Measurements from ENCODE around the gene ZBTB21. TPM values are rescaled to one million over a fixed set of nuclear protein-coding genes. Genes with fewer than 3 reads are reported as not detected.

The ZBTB21 gene
- total and polyA plus RNA-seq, 9 of the 15 experiments (the other 6 are each of a cell fraction or from before 2014, with no cell fraction given), result 2.2 to 15.2 (median 8.7) TPM

DNA sequence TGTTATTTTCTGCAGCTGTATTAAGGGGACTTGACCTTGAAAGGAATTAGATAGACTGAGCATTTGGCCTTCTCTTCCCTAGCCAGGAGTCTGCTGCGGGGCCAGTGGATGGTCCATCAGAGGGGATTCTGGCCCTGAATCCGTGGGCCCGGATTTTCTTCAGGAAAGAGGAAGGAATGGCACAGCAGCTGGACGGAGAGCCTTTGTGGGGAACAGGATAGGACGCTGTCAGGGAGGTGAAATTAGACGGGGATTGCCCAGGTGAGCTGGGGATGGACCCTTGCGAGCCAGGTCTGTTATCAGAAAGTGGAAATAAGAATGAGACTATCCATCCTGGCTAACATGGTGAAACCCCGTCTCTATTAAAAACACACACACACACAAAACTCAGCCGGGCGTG lies 54.6 kb downstream of the ZBTB21 start (continued):
- TF ChIP-seq ZNF717 (CRISPR knock-in tag; IDR thresholded peaks at IDR 0.05), result no peak

DNA sequence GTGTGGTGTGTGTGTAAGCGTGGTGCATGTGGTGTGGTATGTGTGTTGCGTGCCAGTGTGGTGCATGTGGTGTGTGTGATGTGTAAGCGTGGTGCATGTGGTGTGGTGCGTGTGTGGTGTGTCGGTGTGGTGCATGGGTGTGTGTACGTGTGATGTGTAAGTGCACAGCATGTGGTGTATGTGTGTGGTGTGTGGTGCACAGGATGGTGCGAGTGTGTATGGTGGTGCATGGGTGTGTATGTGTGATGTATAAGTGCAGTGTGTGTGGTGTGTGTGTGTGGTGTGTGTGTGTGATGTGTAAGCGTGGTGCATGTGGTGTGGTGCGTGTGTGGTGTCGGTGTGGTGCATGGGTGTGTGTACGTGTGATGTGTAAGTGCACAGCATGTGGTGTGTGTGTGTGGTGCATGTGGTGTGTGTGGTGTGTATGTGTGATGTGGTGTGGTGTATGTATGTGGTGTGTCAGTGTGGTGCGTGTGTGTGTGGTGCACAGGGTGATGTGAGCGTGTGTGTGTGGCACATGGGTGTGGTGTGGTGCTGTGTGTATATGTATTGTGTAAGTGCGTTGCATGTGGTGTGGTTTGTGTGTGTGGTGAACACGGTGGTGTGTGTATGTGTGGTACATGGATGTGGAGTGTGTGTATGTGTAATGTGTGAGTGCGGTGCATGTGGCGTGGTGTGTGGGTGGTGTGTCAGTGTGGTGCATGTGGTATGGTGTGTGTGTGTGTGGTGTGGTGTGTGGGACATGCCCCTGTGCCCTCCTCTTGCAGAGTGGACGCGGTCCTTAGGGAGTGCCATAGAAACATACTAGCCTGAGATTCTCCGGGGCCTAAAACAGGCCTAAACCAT lies 55.3 kb downstream of the ZBTB21 start:
- peaks cover 7% of the 10 kb centered on the region; the same call in 2 of the 3 replicates for H3K36me3 ChIP-seq (ENCODE audit: control insufficient read depth, insufficient read depth, low read length)
- H3K4me2 ChIP-seq (ENCODE audit: insufficient read depth, low read length), result peak overlapping the region; percentile 78
- no peaks in the 10 kb centered on the region for H3K9me1 ChIP-seq (ENCODE audit: control insufficient read depth, insufficient read depth, low read length)
- H3K4me1 ChIP-seq (replicated peaks in 1 of 2; ENCODE audit: control insufficient read depth in 2 of 2, insufficient read depth in 2 of 2, low read length in 2 of 2), result peaks cover 45 to 74% of the 10 kb centered on the region in 2 experiments
- H3K9me3 ChIP-seq (replicated peaks; ENCODE audit: control insufficient read depth, insufficient read depth, low read depth, low read length), result no peaks in the 10 kb centered on the region
- in situ Hi-C loops (cut with MboI), result no loop called here
- DNase-seq (ENCODE audit: extremely low read depth in 1 of 4, low spot score in 3 of 4) (no peak), ATAC-seq (no peak), FAIRE-seq (peak; percentile 89)
- ChIA-PET POLR2A (interaction anchor here (1.1 kb wide), 1 partner anchor 22 kb away, joined by 3 read pairs; no protein-coding TSS in a partner anchor), CTCF (ENCODE audit: low intra/inter-chr PET ratio) (no interaction called here)
- WGBS (ENCODE audit: insufficient coverage, low coverage, missing lambda C conversion rate), result 95% methylated on average over 20 of the region's 20 CpGs
- 0 out of 5 replicates have a peak, but pooled peaks cover 0 to 4% of the 10 kb centered on the region in 2 experiments for H3K27me3 ChIP-seq (ENCODE audit: control insufficient read depth in 2 of 2, insufficient read depth in 2 of 2, low read length in 2 of 2)
- H3K4me3 ChIP-seq, result no peak overlapping the region
- peak overlapping the region; percentile 70; the same call in 1 of the 3 replicates for H3K27ac ChIP-seq (ENCODE audit: extremely low read depth, low read depth, low read length)
- BruUV-seq (replicated peaks), result no TSS peak
- H2AFZ ChIP-seq (ENCODE audit: low read depth, low read length), result peak overlapping the region; percentile 99
- intact Hi-C loops (cut with micrococcal nuclease), result loop anchor here (5.0 kb wide), 2 partner anchors 78 to 138 kb away; partner anchors contain the start of gene PRDM15
- peaks cover 29% of the 10 kb centered on the region for H3K79me2 ChIP-seq (ENCODE audit: control insufficient read depth, insufficient read depth, low read length)
- peaks cover 12% of the 10 kb centered on the region; the same call in 1 of the 2 replicates for H4K20me1 ChIP-seq (replicated peaks; ENCODE audit: control insufficient read depth, insufficient read depth, low read length)
- H3K9ac ChIP-seq (ENCODE audit: insufficient read depth in 1 of 2, low read depth in 2 of 2, low read length in 2 of 2), result peak overlapping the region; percentile 48 to 93
- peak; percentile 71 for TF ChIP-seq THRB (CRISPR knock-in tag; conservative IDR thresholded peaks at IDR 0.05)
- TF ChIP-seq MIER1 (IDR thresholded peaks at IDR 0.05; ENCODE audit: low read depth), result 0 out of 2 replicates have a peak, but pooled peaks have one; percentile 71
- 0 out of 2 replicates have a peak, but pooled peaks have one; percentile 3 for TF ChIP-seq ZNF263 (CRISPR knock-in tag; IDR thresholded peaks at IDR 0.05; ENCODE audit: borderline replicate concordance)
- TF ChIP-seq, protein P1, sequence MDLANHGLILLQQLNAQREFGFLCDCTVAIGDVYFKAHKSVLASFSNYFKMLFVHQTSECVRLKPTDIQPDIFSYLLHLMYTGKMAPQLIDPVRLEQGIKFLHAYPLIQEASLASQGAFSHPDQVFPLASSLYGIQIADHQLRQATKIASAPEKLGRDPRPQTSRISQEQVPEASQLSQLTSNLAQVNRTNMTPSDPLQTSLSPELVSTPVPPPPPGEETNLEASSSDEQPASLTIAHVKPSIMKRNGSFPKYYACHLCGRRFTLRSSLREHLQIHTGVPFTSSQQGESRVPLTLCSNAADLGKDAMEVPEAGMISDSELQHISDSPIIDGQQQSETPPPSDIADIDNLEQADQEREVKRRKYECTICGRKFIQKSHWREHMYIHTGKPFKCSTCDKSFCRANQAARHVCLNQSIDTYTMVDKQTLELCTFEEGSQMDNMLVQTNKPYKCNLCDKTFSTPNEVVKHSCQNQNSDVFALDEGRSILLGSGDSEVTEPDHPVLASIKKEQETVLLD (IDR thresholded peaks at IDR 0.05), result no peak
- no peak for TF ChIP-seq JUND (IDR thresholded peaks at IDR 0.05; ENCODE audit: borderline replicate concordance, low read depth, low read length)
- peak; percentile 25; the same call in 1 of the 3 replicates for TF ChIP-seq JUND (tag; IDR thresholded peaks at IDR 0.05; ENCODE audit: borderline replicate concordance, low read depth, low read length)
- no peak for TF ChIP-seq HOMEZ (CRISPR knock-in tag; IDR thresholded peaks at IDR 0.05)

All from K562 (cell line).